Raji (cell line): ENCODE data around the gene PPP1R36.

Source experiments
- POLR2A ChIP-seq: IDR thresholded peaks from 2 replicates; pipeline ENCODE4 v1.6.1; 2011; ENCODE audit warnings: low read depth, low read length, control low read depth; ENCODE audit not compliant: insufficient read depth

Gene PPP1R36

GRCh38 chr14:64549791-64550620 is at the start of gene PPP1R36:
Gene PPP1R36 (plus strand): TSS chr14:64549961. CDS start chr14:64549998, 37 bp downstream.
- no peak for TF ChIP-seq POLR2A

GRCh38 chr14:64500088-64500487 is 49.7 kb upstream of the PPP1R36 start:
- TF ChIP-seq POLR2A, result no peak

DNA sequence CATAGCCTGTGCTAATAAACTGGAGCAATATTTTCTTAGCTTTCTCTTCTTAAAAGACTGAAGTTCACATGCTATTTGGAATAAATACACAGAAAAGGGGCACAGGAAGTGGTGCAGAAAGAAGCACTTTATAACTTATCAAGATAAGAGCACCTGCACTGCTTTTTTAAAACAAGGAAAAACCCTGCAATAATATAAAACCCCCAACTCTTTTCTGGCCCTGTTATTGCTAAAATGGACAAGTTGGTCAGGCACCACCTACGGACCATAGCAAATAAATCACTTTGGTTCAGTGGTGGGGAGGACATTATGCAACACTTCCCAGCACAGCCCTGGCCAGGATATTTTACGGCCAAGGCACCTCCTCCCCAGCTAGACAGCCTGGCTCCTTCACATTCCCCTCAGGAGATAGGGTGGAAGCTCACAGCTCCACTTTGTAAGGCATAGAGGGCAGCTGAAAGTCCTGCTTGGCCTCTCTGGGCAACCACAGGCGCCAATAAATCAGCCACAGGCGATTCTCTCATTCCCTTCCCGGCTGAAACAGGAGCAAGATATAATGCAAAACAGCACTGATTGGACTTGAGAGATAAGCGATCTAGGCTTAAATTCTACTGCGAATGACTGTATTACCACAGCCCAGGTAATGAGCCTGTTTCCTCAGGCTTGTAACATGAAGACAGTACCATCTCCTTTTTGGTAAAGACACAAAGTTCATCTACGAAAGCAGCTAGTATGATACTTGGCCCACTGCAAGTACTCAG is 48.2 kb upstream of the PPP1R36 start:
- no peak for TF ChIP-seq POLR2A

DNA sequence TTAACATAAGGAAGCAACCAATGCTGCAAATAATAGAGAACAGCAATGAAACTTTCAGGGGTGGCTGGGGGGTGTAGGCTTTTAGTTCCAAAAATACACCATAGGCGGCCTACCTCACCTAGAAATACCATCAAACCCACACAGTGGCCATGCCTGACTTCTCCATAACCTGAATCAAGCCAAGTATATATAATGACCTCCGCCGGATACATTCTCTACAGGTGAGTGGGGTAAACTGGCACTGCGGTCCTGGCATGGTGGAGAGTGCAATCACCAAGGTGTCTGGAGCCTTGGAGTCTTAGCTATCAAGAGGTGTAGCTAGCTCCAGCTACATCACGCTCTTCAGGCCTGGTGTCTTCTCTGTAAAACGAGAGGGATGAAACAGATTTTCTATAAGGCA is 47.3 kb upstream of the PPP1R36 start:
- 0 out of 2 replicates have a peak, but pooled peaks have one; percentile 28 for TF ChIP-seq POLR2A

DNA sequence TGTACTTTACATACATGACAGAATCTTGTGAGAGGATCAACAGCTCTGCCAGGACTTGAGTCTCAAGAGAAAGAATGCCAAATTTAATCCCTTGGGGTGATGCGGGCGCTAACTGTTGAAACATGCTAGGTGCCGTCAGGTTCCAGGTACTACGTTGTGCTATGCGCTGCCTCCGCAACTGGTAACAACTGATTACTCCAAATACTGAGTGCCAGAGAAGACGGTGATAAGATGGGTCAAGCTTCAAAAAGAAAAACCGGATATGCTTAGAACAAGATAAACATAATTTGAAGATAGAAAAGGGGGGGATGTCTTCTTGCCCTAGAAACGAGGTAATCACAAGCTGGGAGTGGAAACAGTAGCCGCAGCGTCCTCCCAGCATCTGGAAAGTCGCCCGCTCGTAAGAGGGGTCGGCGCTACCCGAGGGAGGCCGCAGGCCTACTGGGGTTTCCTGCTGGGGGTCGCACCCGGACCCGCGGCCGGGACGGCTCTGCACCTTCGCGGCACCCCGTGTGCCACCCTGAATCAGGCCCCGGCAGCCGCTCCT is 46.8 kb upstream of the PPP1R36 start:
- TF ChIP-seq POLR2A, result no peak

- TF ChIP-seq POLR2A, result peak; percentile 83
Measured at GRCh38 chr14:64503434-64504309, 46.1 kb upstream of the PPP1R36 start, which contains the start of gene ZBTB25. Gene ZBTB25 (minus strand): TSS chr14:64503838. CDS start chr14:64490533, 13,305 bp downstream.

- TF ChIP-seq POLR2A, result peak; percentile 79
Measured at GRCh38 chr14:64504310-64504896, 45.4 kb upstream of the PPP1R36 start, which contains the start of gene ZBTB1. Gene ZBTB1 (plus strand): TSS chr14:64504770. CDS start chr14:64521505, 16,735 bp downstream.

DNA sequence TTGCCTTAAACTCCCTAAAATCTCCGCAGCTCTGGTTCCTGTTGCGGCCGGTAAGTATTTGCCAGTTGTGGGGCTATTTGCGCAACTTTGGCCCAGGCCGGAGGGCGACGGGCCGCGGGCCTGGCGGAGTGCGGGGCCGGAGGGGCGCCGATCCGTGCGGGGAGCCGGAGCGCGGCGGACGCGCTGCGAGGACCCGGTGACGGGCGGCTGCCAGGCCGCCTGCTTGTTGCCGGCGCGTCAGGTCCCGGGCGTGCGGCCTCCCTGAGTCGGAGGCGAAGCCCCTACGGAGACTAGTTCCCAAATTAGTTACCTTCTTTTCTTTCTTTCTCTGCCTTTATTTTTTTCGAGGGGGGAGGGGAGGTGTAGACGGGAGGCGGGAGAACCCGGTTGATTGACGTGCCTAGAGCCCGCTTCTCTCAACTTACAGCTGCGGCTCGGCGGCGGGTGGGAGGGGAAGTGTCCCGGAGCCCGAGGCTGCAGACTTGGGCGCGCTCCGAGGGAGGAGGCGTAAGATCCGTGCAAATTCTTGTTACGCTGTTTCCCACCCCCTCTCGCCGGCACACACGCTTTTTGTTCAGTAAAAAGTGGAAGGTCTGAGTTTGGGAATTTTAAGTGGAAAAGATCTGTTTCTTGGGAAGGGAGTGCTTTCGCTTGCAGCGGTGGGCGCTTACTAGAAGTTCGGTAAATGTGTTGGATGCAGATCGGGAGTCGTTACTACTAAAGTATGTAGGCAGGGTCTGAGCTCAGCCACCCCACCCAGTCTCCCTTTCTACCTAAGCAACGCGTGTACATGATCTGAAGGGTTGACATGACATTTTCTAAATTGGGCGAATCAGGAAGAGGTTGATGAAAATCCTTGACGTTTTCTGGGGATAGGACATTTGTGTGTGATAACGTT is 44.6 kb upstream of the PPP1R36 start:
- peak; percentile 31; the same call in 1 of the 2 replicates for TF ChIP-seq POLR2A

DNA sequence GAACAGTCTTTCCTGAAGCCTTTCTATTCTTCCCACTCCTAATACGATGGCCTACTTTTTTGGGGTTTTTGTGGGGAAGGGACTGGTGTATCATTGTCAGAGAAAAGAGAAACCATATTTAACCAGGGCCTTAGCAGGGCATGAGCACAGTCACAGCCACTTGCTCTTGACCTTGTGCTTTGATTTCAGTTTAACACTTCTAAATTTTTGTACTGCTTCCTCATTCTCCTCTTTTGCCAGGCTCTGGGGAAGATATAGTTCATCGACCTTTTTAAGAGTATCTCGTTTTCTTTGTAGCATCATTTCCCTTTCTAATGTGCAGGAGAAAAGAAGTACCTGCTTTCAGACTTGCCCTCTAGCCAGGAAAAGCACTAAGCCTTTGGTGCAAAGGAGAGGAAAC is 43.0 kb upstream of the PPP1R36 start:
- TF ChIP-seq POLR2A, result no peak

DNA sequence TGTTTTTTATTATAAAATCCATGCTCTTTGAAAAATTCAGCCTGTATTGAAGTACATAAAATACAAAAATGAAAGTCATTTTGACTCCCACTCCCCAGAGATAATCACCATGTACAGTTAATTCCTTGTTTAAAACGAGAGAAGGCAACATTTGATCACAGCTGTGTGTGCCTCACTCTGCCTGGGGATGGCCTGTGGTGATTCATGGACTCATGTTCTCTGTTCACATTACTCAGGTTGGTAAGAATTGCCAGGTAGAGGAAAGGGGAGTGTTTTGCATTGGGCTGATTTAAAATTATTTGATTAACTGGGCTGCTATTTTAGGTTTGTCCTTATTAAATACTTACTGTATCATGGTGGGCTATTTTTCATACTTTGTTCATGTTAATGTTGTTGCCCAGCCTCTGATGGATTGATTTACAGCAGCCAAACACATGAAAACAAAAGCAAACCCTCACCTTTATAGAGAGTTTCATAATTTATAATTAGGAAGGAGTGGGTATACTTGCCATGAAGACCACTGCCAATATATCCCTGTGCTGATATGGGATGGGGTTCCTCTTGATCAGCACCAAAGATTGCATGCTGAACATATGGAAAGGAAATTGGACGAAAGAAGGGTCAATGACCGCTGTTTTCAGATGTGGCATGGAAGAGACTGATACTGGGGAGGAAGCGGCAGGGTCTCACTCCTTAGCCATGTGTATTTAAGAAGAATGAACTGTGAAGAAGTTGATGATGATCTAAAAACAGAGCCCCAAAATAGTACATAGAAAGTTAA is 42.2 kb upstream of the PPP1R36 start:
- no peak for TF ChIP-seq POLR2A

DNA sequence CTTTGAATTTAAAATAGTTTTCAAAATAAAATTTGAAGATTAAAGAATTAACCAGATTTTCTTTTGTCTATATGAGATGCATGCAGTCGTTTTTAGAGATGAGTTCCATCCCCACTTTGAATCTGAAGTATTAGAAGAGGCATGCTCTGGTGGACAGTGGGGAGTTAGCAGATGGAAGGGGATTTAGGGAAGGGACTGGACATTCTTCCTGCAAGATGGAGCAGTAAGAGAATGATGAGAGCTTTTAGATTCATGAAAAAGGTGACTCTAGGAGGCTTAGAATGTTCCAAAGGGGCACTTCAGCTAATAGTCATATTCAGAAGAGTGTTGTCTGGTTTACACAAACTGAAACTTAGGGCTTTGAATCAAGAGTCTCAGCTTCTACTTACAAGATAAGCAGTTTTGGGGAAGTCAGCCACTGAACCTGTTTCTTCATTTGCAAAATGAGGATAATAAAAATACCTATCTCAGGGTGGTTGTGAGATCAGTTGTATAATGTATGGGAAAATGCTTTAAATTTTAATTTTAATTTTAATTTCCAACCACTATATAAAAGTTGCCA is 41.5 kb upstream of the PPP1R36 start:
- TF ChIP-seq POLR2A, result no peak

DNA sequence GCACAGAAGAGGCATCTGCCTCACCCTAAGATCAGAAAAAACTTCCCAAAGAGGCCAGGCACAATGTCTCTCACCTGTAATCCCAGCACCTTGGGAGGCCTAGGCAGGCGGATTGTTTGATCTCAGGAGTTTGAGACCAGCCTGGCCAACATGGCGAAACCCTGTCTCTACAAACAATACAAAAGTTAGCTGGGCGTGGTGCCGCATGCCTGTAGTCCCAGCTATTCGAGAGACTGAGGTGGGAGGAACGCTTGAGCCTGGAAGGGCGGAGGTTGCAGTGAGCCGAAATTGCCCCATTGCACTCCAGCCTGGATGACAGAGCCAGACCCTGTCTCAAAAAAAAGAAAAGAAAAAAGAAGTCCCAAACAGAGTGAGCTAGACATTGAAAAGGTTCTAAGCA is 40.7 kb upstream of the PPP1R36 start:
- no peak for TF ChIP-seq POLR2A
